Neural progenitor cell (in vitro differentiated cells): ENCODE measurements around the gene SOBP.

Source experiments
- EZH2phosphoT487 ChIP-seq: fragments of 200-600 bp; sonication (generic); IDR thresholded peaks from 2 replicates; pipeline ENCODE4 v1.6.1; 2017; ENCODE audit warnings: antibody characterized with exemption
- TF ChIP-seq, protein P1 (sequence below): fragments of 200-600 bp; sonication (generic); IDR thresholded peaks from 2 replicates; pipeline ENCODE4 v1.5.1; 2017; ENCODE audit warnings: antibody characterized with exemption, mild to moderate bottlenecking

- TF ChIP-seq, protein P1, sequence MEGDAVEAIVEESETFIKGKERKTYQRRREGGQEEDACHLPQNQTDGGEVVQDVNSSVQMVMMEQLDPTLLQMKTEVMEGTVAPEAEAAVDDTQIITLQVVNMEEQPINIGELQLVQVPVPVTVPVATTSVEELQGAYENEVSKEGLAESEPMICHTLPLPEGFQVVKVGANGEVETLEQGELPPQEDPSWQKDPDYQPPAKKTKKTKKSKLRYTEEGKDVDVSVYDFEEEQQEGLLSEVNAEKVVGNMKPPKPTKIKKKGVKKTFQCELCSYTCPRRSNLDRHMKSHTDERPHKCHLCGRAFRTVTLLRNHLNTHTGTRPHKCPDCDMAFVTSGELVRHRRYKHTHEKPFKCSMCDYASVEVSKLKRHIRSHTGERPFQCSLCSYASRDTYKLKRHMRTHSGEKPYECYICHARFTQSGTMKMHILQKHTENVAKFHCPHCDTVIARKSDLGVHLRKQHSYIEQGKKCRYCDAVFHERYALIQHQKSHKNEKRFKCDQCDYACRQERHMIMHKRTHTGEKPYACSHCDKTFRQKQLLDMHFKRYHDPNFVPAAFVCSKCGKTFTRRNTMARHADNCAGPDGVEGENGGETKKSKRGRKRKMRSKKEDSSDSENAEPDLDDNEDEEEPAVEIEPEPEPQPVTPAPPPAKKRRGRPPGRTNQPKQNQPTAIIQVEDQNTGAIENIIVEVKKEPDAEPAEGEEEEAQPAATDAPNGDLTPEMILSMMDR = no peak
- TF ChIP-seq EZH2phosphoT487 = no peak
These were observed 48.2 kb upstream of the SOBP start for GRCh38 chr6:107441682-107442081.
